H1 (cell line): ENCODE data around the gene WNT11. TPM values are rescaled to one million over a fixed set of nuclear protein-coding genes. Genes with fewer than 3 reads are reported as not detected.

Source experiments
- CTCF ChIA-PET: fragments of 300-600 bp; sonication (Branson Sonifier 250); formaldehyde crosslinking; loops from one replicate; lab custom pipeline; 2021; ENCODE audit not compliant: partially characterized antibody; lab: Charles Lee
- POLR2A ChIA-PET: fragments of 300-600 bp; sonication (Branson Sonifier 250); formaldehyde crosslinking; loops from one replicate; lab custom pipeline; 2021; ENCODE audit warnings: inconsistent platforms; ENCODE audit not compliant: partially characterized antibody; lab: Charles Lee
- DNase-seq, 2 experiments: peaks; one replicate each; pipeline versions ENCODE4 v3.0.0 to v3.0.0-alpha.2; 2010 to 2022; ENCODE audit warnings: low spot score in 2 of 2, low read depth in 1 of 2, mixed read lengths in 1 of 2
- FAIRE-seq: peaks from 2 replicates; lab custom pipeline; 2011; peaks lifted over from hg19 to GRCh38; lab: Jason Lieb, UNC
- H2AFZ ChIP-seq: 2 replicates; pipeline ENCODE4 v1.8.1; 2012; ENCODE audit warnings: low read length, inconsistent platforms
- H2AK5ac ChIP-seq: 2 replicates; pipeline ENCODE4 v1.6.1; 2013; ENCODE audit warnings: low read depth, low read length
- H2BK120ac ChIP-seq: replicated peaks from 2 replicates; pipeline ENCODE3; 2013; ENCODE audit warnings: low read depth, low read length, inconsistent platforms
- H2BK12ac ChIP-seq: 2 replicates; pipeline ENCODE4 v1.6.1; 2013; ENCODE audit warnings: low read depth, low read length
- H2BK15ac ChIP-seq: 2 replicates; pipeline ENCODE4 v1.6.1; 2013; ENCODE audit warnings: low read length
- H2BK20ac ChIP-seq: 2 replicates; pipeline ENCODE4 v1.6.1; 2013; ENCODE audit warnings: low read length
- H2BK5ac ChIP-seq: 2 replicates; pipeline ENCODE4 v1.6.1; 2013; ENCODE audit warnings: low read depth, low read length
- H3K14ac ChIP-seq: 2 replicates; pipeline ENCODE4 v1.6.1; 2013; ENCODE audit warnings: inconsistent platforms; ENCODE audit not compliant: insufficient read length
- H3K18ac ChIP-seq: 2 replicates; pipeline ENCODE4 v1.6.1; 2013; ENCODE audit warnings: low read length; ENCODE audit errors: extremely low read depth
- H3K23ac ChIP-seq: 2 replicates; pipeline ENCODE4 v1.6.1; 2013; ENCODE audit warnings: inconsistent platforms; ENCODE audit not compliant: insufficient read length
- H3K23me2 ChIP-seq: 2 replicates; pipeline ENCODE4 v1.6.1; 2013; ENCODE audit warnings: low read depth, low read length
- H3K27ac ChIP-seq: 2 replicates; pipeline ENCODE4 v1.6.1; 2011; ENCODE audit warnings: low read depth, low read length, inconsistent platforms
- H3K27me3 ChIP-seq, 4 experiments: replicated peaks in 1 of 4; 1 replicate in 1 of 4; 2 replicates in 3 of 4; pipeline versions ENCODE4 v1.6.1 to v1.8.1; 2011 to 2013; ENCODE audit warnings: low read length in 3 of 4, mild to moderate bottlenecking in 3 of 4, inconsistent platforms in 2 of 4, mixed read lengths in 2 of 4, moderate library complexity in 1 of 4; ENCODE audit not compliant: control insufficient read depth in 3 of 4, insufficient read depth in 3 of 4; ENCODE audit errors: extremely low read depth in 1 of 4
- H3K36me3 ChIP-seq, 4 experiments: 2 replicates each; pipeline versions ENCODE4 v1.6.1 to v1.8.1; 2011 to 2013; ENCODE audit warnings: mild to moderate bottlenecking in 4 of 4, low read length in 3 of 4, moderate library complexity in 2 of 4, control low read depth in 1 of 4, inconsistent platforms in 1 of 4; ENCODE audit not compliant: insufficient read depth in 4 of 4, control insufficient read depth in 2 of 4
- H3K4ac ChIP-seq: replicated peaks from 2 replicates; pipeline ENCODE3; 2013; ENCODE audit warnings: low read length, low read depth, mixed read lengths, inconsistent platforms; ENCODE audit not compliant: insufficient read length
- H3K4me1 ChIP-seq, 4 experiments: replicated peaks in 1 of 4; 1 replicate in 1 of 4; 2 replicates in 3 of 4; pipeline versions ENCODE4 v1.6.1 to v1.8.1; 2011 to 2013; ENCODE audit warnings: low read length in 3 of 4, inconsistent platforms in 2 of 4, mixed read lengths in 1 of 4; ENCODE audit not compliant: insufficient read depth in 4 of 4, control insufficient read depth in 3 of 4
- H3K4me2 ChIP-seq, 2 experiments: 2 replicates each; pipeline versions ENCODE4 v1.6.1 to v1.8.1; 2011 to 2013; ENCODE audit warnings: low read depth in 2 of 2, low read length in 2 of 2, control low read depth in 1 of 2, inconsistent platforms in 1 of 2, mild to moderate bottlenecking in 1 of 2; ENCODE audit not compliant: insufficient read depth in 1 of 2
- H3K4me3 ChIP-seq, 4 experiments: fragments of 200-600, 300-600 bp in 1 of 4; sonication (generic), shearing (Covaris generic), sonication (Bioruptor Twin) in 1 of 4; 2 replicates each; pipeline versions ENCODE4 v1.5.1 to v1.8.1; 2011 to 2016; ENCODE audit warnings: low read length in 4 of 4, low read depth in 3 of 4, control low read depth in 2 of 4, inconsistent platforms in 2 of 4, mild to moderate bottlenecking in 2 of 4, mixed read lengths in 1 of 4, moderate library complexity in 1 of 4; ENCODE audit not compliant: insufficient read depth in 2 of 4; ENCODE audit errors: extremely low read depth in 1 of 4
- H3K56ac ChIP-seq: replicated peaks from 2 replicates; pipeline ENCODE3; 2013; ENCODE audit warnings: low read depth, mild to moderate bottlenecking, mixed read lengths, low read length, inconsistent platforms; ENCODE audit not compliant: insufficient read length
- H3K79me1 ChIP-seq: 2 replicates; pipeline ENCODE4 v1.6.1; 2013; ENCODE audit warnings: low read depth, low read length, control low read depth
- H3K79me2 ChIP-seq, 2 experiments: 2 replicates each; pipeline versions ENCODE4 v1.6.1 to v1.8.1; 2012 to 2013; ENCODE audit warnings: low read length in 2 of 2, mild to moderate bottlenecking in 2 of 2, inconsistent platforms in 1 of 2; ENCODE audit not compliant: insufficient read depth in 2 of 2, control insufficient read depth in 1 of 2
- H3K9ac ChIP-seq, 4 experiments: replicated peaks in 1 of 4; 1 replicate in 1 of 4; 2 replicates in 3 of 4; pipeline versions ENCODE4 v1.6.1 to v1.8.1; 2011 to 2013; ENCODE audit warnings: low read depth in 3 of 4, low read length in 3 of 4, control low read depth in 2 of 4, mild to moderate bottlenecking in 2 of 4, moderate library complexity in 2 of 4, inconsistent platforms in 1 of 4; ENCODE audit errors: extremely low read depth in 1 of 4
- H3K9me3 ChIP-seq, 2 experiments: 2 replicates each; pipeline versions ENCODE4 v1.6.1 to v1.8.1; 2012 to 2013; ENCODE audit warnings: mild to moderate bottlenecking in 2 of 2, moderate library complexity in 2 of 2, control low read depth in 1 of 2, inconsistent platforms in 1 of 2, low read depth in 1 of 2, low read length in 1 of 2, mixed read lengths in 1 of 2; ENCODE audit not compliant: insufficient read depth in 2 of 2
- H4K20me1 ChIP-seq, 2 experiments: replicated peaks in 1 of 2; 2 replicates each; pipeline versions ENCODE3 to v1.8.1; 2011 to 2013; ENCODE audit warnings: inconsistent platforms in 2 of 2, low read length in 2 of 2, mild to moderate bottlenecking in 1 of 2; ENCODE audit not compliant: insufficient read depth in 2 of 2, control insufficient read depth in 1 of 2
- H4K5ac ChIP-seq: 2 replicates; pipeline ENCODE4 v1.6.1; 2013; ENCODE audit warnings: low read length, low read depth, mixed read lengths, inconsistent platforms; ENCODE audit not compliant: insufficient read length
- H4K8ac ChIP-seq: 2 replicates; pipeline ENCODE4 v1.8.0; 2013; ENCODE audit warnings: mild to moderate bottlenecking, moderate library complexity, low read length, inconsistent platforms; ENCODE audit not compliant: insufficient read depth; ENCODE audit errors: extremely low read depth
- H4K91ac ChIP-seq: replicated peaks from 2 replicates; pipeline ENCODE3; 2013; ENCODE audit warnings: low read length, mixed read lengths, inconsistent platforms; ENCODE audit not compliant: insufficient read length
- ASH2L ChIP-seq: fragments of 200-600, 300-600 bp; sonication (generic); IDR thresholded peaks from one replicate; pipeline ENCODE4 v1.7.1; 2017; ENCODE audit warnings: low read length
- ATF2 ChIP-seq: IDR thresholded peaks from 2 replicates; pipeline ENCODE4 v1.6.1; 2012; ENCODE audit warnings: low read length, inconsistent platforms
- BCL11A ChIP-seq, 2 experiments: IDR thresholded peaks; one replicate each; pipeline ENCODE4 v1.6.1; 2011; ENCODE audit warnings: low read depth in 2 of 2, low read length in 2 of 2, mild to moderate bottlenecking in 2 of 2
- JUND ChIP-seq: IDR thresholded peaks from 2 replicates; pipeline ENCODE4 v1.6.1; 2011; ENCODE audit warnings: mild to moderate bottlenecking, improper control_type of control experiment, low read length
- KDM5A ChIP-seq: fragments of 200-600 bp; IDR thresholded peaks from 2 replicates; pipeline ENCODE4 v1.7.1; 2012; ENCODE audit warnings: mild to moderate bottlenecking, low read length, inconsistent platforms, mixed read lengths
- MAX ChIP-seq: IDR thresholded peaks from 2 replicates; pipeline ENCODE4 v1.6.1; 2012; ENCODE audit warnings: inconsistent platforms
- POLR2A ChIP-seq, 2 experiments: IDR thresholded peaks; 1 replicate in 1 of 2; 2 replicates in 1 of 2; pipeline ENCODE4 v1.6.1; 2011; ENCODE audit warnings: low read depth in 2 of 2, low read length in 2 of 2, mild to moderate bottlenecking in 2 of 2; ENCODE audit errors: control extremely low read depth in 1 of 2
- POU5F1 ChIP-seq: IDR thresholded peaks from 2 replicates; pipeline ENCODE4 v1.6.1; 2011; ENCODE audit warnings: low read depth, mild to moderate bottlenecking, low read length, moderate library complexity
- SP1 ChIP-seq: IDR thresholded peaks from 2 replicates; pipeline ENCODE4 v1.6.1; 2011; ENCODE audit warnings: low read depth, low read length
- SRF ChIP-seq: IDR thresholded peaks from 2 replicates; pipeline ENCODE4 v1.6.1; 2011; ENCODE audit warnings: mild to moderate bottlenecking, low read depth, low read length, moderate library complexity
- ZNF274 ChIP-seq: IDR thresholded peaks from 2 replicates; pipeline ENCODE4 v1.7.0; 2012; ENCODE audit warnings: low read length, borderline replicate concordance; ENCODE audit errors: extremely low read depth
- WGBS, 2 experiments: shearing (Covaris generic) in 1 of 2; methylation state at CpG; one replicate each; pipeline versions ENCODE4 v1.1.6 to v1.1.7; 2013 to 2015; ENCODE audit warnings: low lambda C conversion rate in 2 of 2, mixed read lengths in 2 of 2, inconsistent platforms in 1 of 2, low coverage in 1 of 2, missing lambda C conversion rate in 1 of 2; ENCODE audit not compliant: insufficient replicate concordance in 2 of 2, insufficient coverage in 1 of 2, insufficient read length in 1 of 2; ENCODE audit errors: extremely low coverage in 1 of 2, missing lambda C conversion rate in 1 of 2; 5-methylcytosine and 5-hydroxymethylcytosine counted together
- polyA plus RNA-seq, 7 experiments: library from polyadenylated mRNA; depleted of rRNA in 3 of 7; stranded (reverse) in 5 of 7; unstranded in 2 of 7; fragments of >200 nt in 5 of 7; fragments of 200-250 nt in 2 of 7; gene quantifications; 1 replicate in 5 of 7; 2 replicates in 1 of 7; 4 replicates in 1 of 7; pipeline versions ENCODE4 v1.2.1 to v1.2.3, GENCODE V29; 2011 to 2013; ENCODE audit warnings: missing spikeins in 2 of 7, mixed read lengths in 2 of 7
- total RNA-seq: library from RNA; stranded (reverse); fragmentation: NEBNext Ultra II Directional; extraction: Animal tissue kit (Norgen Biotek cat#: 25700); gene quantifications from 2 replicates; pipeline ENCODE4 v1.2.1, GENCODE V29; 2021
- TF ChIP-seq, protein P1 (sequence below): IDR thresholded peaks from 2 replicates; pipeline ENCODE4 v1.6.1; 2011; ENCODE audit warnings: low read length, improper control_type of control experiment

WNT11 gene
- total and polyA plus RNA-seq, 2 of the 8 experiments (the other 6 are each of a cell fraction or from before 2014, with no cell fraction given), result 0.11 to 0.45 TPM

- H3K4me1 ChIP-seq, result no peaks in the 10 kb centered on the region
- no peak overlapping the region for H4K8ac ChIP-seq
- H3K4me3 ChIP-seq, result no peak overlapping the region
- H3K23ac ChIP-seq, result no peak overlapping the region
- no peaks in the 10 kb centered on the region for H3K79me1 ChIP-seq
- H3K9ac ChIP-seq, result no peak overlapping the region
- no peak overlapping the region for H2BK5ac ChIP-seq
- no peaks in the 10 kb centered on the region for H3K36me3 ChIP-seq
- no peak for DNase-seq
- no peak overlapping the region for H2AK5ac ChIP-seq
- no peak overlapping the region for H2BK12ac ChIP-seq
- FAIRE-seq, result no peak
- H4K91ac ChIP-seq, result no peak overlapping the region
- H3K27me3 ChIP-seq, result no peaks in the 10 kb centered on the region
- H2BK120ac ChIP-seq, result no peak overlapping the region
- H3K9me3 ChIP-seq, result no peaks in the 10 kb centered on the region
- no peak overlapping the region for H3K4ac ChIP-seq
- ChIA-PET CTCF (interaction anchor here (0.7 to 3.2 kb wide), 5 partner anchors 9 to 87 kb away, joined by 3 to 15 read pairs (median 4); no protein-coding TSS in a partner anchor), POLR2A (interaction anchor here (2.5 kb wide), 1 partner anchor 9 kb away, joined by 17 read pairs; no protein-coding TSS in a partner anchor)
- no peaks in the 10 kb centered on the region for H4K20me1 ChIP-seq
- H3K14ac ChIP-seq, result no peak overlapping the region
- H2AFZ ChIP-seq, result no peak overlapping the region
- no peaks in the 10 kb centered on the region; the same call in 1 of the 2 replicates for H3K23me2 ChIP-seq
- no peak overlapping the region for H3K4me2 ChIP-seq
- 90% methylated on average over 17 of the region's 17 CpGs; no CpG with 5 or more reads in 1 of the 2 experiments for WGBS, 2 experiments
- H3K27ac ChIP-seq, result no peak overlapping the region
- no peak overlapping the region for H3K56ac ChIP-seq
- no peak overlapping the region for H2BK15ac ChIP-seq
- H3K18ac ChIP-seq, result no peak overlapping the region
- H3K79me2 ChIP-seq, result no peaks in the 10 kb centered on the region
- no peak overlapping the region for H2BK20ac ChIP-seq
- H4K5ac ChIP-seq, result no peak overlapping the region
- TF ChIP-seq ZNF274 (no peak), ATF2 (no peak), SP1 (no peak), POU5F1 (no peak), SRF (no peak), MAX (no peak), KDM5A (no peak), POLR2A (IDR thresholded peaks at IDR 0.05; ENCODE audit: control extremely low read depth in 1 of 2, low read depth in 2 of 2, low read length in 2 of 2) (no peak), BCL11A (IDR thresholded peaks at IDR 0.05; ENCODE audit: low read depth in 2 of 2, low read length in 2 of 2) (no peak), ASH2L (no peak), JUND (no peak)
- TF ChIP-seq, protein P1, sequence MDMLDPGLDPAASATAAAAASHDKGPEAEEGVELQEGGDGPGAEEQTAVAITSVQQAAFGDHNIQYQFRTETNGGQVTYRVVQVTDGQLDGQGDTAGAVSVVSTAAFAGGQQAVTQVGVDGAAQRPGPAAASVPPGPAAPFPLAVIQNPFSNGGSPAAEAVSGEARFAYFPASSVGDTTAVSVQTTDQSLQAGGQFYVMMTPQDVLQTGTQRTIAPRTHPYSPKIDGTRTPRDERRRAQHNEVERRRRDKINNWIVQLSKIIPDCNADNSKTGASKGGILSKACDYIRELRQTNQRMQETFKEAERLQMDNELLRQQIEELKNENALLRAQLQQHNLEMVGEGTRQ, result no peak
Observed at GRCh38 chr11:76225122-76225611, 18.9 kb upstream of the WNT11 start.
